HCT116 (cell line): ENCODE results near the gene TSC22D1. TPM values are rescaled to one million over a fixed set of nuclear protein-coding genes. Genes with fewer than 3 reads are reported as not detected.
"Not testable (repeated sequence)": the region's sequence is repeated elsewhere in the genome, so short reads cannot be mapped to it uniquely, and the experiment has no call there.

Source experiments
- ATAC-seq: fragments of 200-7000 bp; cut with Tn5 transposase; 2 replicates; pipeline ENCODE4 v1.9.1; 2020; ENCODE audit warnings: mild to moderate bottlenecking, moderate library complexity
- BruUV-seq: library from RNA; stranded (reverse); fragments of 400-500 nt; replicated peaks from 2 replicates; lab custom pipeline; 2021; lab: Mats Ljungman, UMichigan
- CTCF ChIA-PET: fragments of 300-600 bp; sonication (Branson Sonifier 250); formaldehyde crosslinking; loops from one replicate; lab custom pipeline; 2021; ENCODE audit warnings: antibody characterized with exemption; lab: Charles Lee
- POLR2A ChIA-PET: fragments of 300-600, 350-600 bp; sonication (Branson Sonifier 250); formaldehyde crosslinking; loops from one replicate; lab custom pipeline; 2021; ENCODE audit warnings: antibody characterized with exemption; lab: Charles Lee
- RAD21 ChIA-PET, 2 experiments: fragments of 300-600 bp; sonication (Branson Sonifier 250); formaldehyde crosslinking; loops; one replicate each; lab custom pipeline; 2023; ENCODE audit warnings: low total read pairs in 2 of 2; ENCODE audit not compliant: uncharacterized antibody in 2 of 2, unreplicated experiment in 2 of 2, low non-redundant PET in 1 of 2; lab: Charles Lee
- DNase-seq: peaks from one replicate; pipeline ENCODE4 v3.0.0-alpha.2; 2010; ENCODE audit warnings: low read depth, low spot score
- H2AFZ ChIP-seq: fragments of 200-600 bp; shearing (Covaris generic), sonication (generic); 2 replicates; pipeline ENCODE4 v1.6.1; 2017; ENCODE audit warnings: low read depth, mixed run types, mixed read lengths, antibody characterized with exemption, low read length; ENCODE audit not compliant: poor library complexity, severe bottlenecking
- H3K27ac ChIP-seq: 2 replicates; pipeline ENCODE4 v1.5.1; 2012; ENCODE audit warnings: low read depth, low read length
- H3K27me3 ChIP-seq: fragments of 200-600 bp; sonication (generic); 2 replicates; pipeline ENCODE4 v1.6.1; 2016; ENCODE audit warnings: mixed run types, low read length, mixed read lengths; ENCODE audit not compliant: insufficient read depth
- H3K36me3 ChIP-seq, 2 experiments: fragments of 200-500 bp in 1 of 2; fragments of 200-600 bp in 1 of 2; sonication (Bioruptor generic) in 1 of 2; sonication (generic) in 1 of 2; 2 replicates each; pipeline versions ENCODE4 v1.5.1 to v1.6.1; 2014 to 2016; ENCODE audit warnings: low read length in 2 of 2, inconsistent platforms in 1 of 2, mixed read lengths in 1 of 2, mixed run types in 1 of 2; ENCODE audit not compliant: insufficient read depth in 2 of 2, control insufficient read depth in 1 of 2
- H3K4me1 ChIP-seq, 2 experiments: fragments of 200-600 bp in 1 of 2; sonication (generic) in 1 of 2; 2 replicates each; pipeline versions ENCODE4 v1.5.1 to v1.6.1; 2012 to 2017; ENCODE audit warnings: low read length in 2 of 2, inconsistent platforms in 1 of 2, mild to moderate bottlenecking in 1 of 2, mixed read lengths in 1 of 2, mixed run types in 1 of 2, moderate library complexity in 1 of 2; ENCODE audit not compliant: insufficient read depth in 2 of 2, control insufficient read depth in 1 of 2
- H3K4me2 ChIP-seq: fragments of 200-600 bp; sonication (generic); 2 replicates; pipeline ENCODE4 v1.6.1; 2017; ENCODE audit warnings: mixed run types, low read length, mixed read lengths
- H3K4me3 ChIP-seq, 2 experiments: fragments of 200-600 bp in 1 of 2; sonication (generic) in 1 of 2; replicated peaks in 1 of 2; 2 replicates each; pipeline ENCODE4 v1.5.1; 2011 to 2016; ENCODE audit warnings: low read length in 2 of 2, control low read depth in 1 of 2, low read depth in 1 of 2, mild to moderate bottlenecking in 1 of 2, mixed read lengths in 1 of 2, mixed run types in 1 of 2
- H3K79me2 ChIP-seq: fragments of 200-600 bp; sonication (generic); 2 replicates; pipeline ENCODE4 v1.6.1; 2017; ENCODE audit warnings: mild to moderate bottlenecking, mixed run types, low read length, moderate library complexity, mixed read lengths; ENCODE audit not compliant: insufficient read depth
- H3K9ac ChIP-seq: fragments of 200-600 bp; sonication (generic); 2 replicates; pipeline ENCODE4 v1.6.1; 2016; ENCODE audit warnings: low read length, mixed read lengths
- H3K9me2 ChIP-seq: fragments of 200-600 bp; sonication (generic), shearing (Covaris generic); 2 replicates; pipeline ENCODE4 v1.6.1; 2017; ENCODE audit warnings: mixed run types, mild to moderate bottlenecking, moderate library complexity; ENCODE audit not compliant: insufficient read depth
- H3K9me3 ChIP-seq, 2 experiments: fragments of 200-500 bp in 1 of 2; fragments of 200-600 bp in 1 of 2; sonication (Bioruptor generic) in 1 of 2; sonication (generic) in 1 of 2; 2 replicates each; pipeline ENCODE4 v1.6.1; 2014 to 2017; ENCODE audit warnings: low read length in 2 of 2, mixed read lengths in 2 of 2, inconsistent platforms in 1 of 2, low read depth in 1 of 2, mild to moderate bottlenecking in 1 of 2, mixed run types in 1 of 2, moderate library complexity in 1 of 2; ENCODE audit not compliant: control insufficient read depth in 1 of 2, insufficient read depth in 1 of 2
- H4K20me1 ChIP-seq: fragments of 200-600 bp; sonication (generic), shearing (Covaris generic); 2 replicates; pipeline ENCODE4 v1.6.1; 2017; ENCODE audit warnings: mixed run types, mild to moderate bottlenecking, moderate library complexity; ENCODE audit not compliant: insufficient read depth
- EGR1 ChIP-seq: IDR thresholded peaks from 2 replicates; pipeline ENCODE4 v1.6.1; 2012; ENCODE audit warnings: low read depth
- REST ChIP-seq: IDR thresholded peaks from 2 replicates; pipeline ENCODE4 v1.6.1; 2012; ENCODE audit warnings: low read depth
- SRF ChIP-seq: IDR thresholded peaks from 2 replicates; pipeline ENCODE4 v1.6.1; 2012; ENCODE audit warnings: low read depth
- ZFX ChIP-seq: fragments of 450-650 bp; IDR thresholded peaks from 2 replicates; pipeline ENCODE4 v1.6.1; 2017
- intact Hi-C: fragments of 100-400 bp; cut with micrococcal nuclease; formaldehyde crosslinking; loops from 2 replicates; pipeline ENCODE4 v1.10.0; 2022
- total RNA-seq: library from RNA; stranded (reverse); gene quantifications from one replicate; pipeline ENCODE4 v1.2.1, GENCODE V29; 2021; ENCODE audit not compliant: unreplicated experiment

Gene TSC22D1
- total RNA-seq, 1 experiment from 2014 or later: 268 TPM

GRCh38 chr13:44458313-44458975, 117.7 kb downstream of the TSC22D1 start:
- ChIA-PET RAD21 (interaction anchor here (0.7 to 0.9 kb wide), 2 partner anchors 125 to 550 kb away, joined by 3 read pairs; no protein-coding TSS in a partner anchor), CTCF (no interaction called here)

GRCh38 chr13:44456212-44456611, 119.9 kb downstream of the TSC22D1 start:
- DNase-seq, H3K79me2 ChIP-seq, H3K4me3 ChIP-seq, H3K9me2 ChIP-seq, H2AFZ ChIP-seq, BruUV-seq, H3K9me3 ChIP-seq, H3K36me3 ChIP-seq, H4K20me1 ChIP-seq, H3K27ac ChIP-seq, H3K4me1 ChIP-seq, H3K27me3 ChIP-seq, H3K9ac ChIP-seq, intact Hi-C loops, RAD21 ChIA-PET, ATAC-seq, H3K4me2 ChIP-seq: not testable (repeated sequence)
- CTCF ChIA-PET: interaction anchor here (1.4 kb wide), 1 partner anchor 561 kb away, joined by 4 read pairs; no protein-coding TSS in a partner anchor
- POLR2A ChIA-PET: interaction anchor here (1.2 kb wide), 1 partner anchor 20 kb away, joined by 5 read pairs; no protein-coding TSS in a partner anchor

More at GRCh38 chr13:44458313-44458975, 117.7 kb downstream of the TSC22D1 start:
- TF ChIP-seq ZFX (no peak), EGR1 (no peak), REST (no peak), SRF (no peak)
- ATAC-seq (no peak), DNase-seq (no peak)
- Histone ChIP-seq H2AFZ (no peak overlapping the region), H3K9ac (no peak overlapping the region), H3K27ac (no peak overlapping the region), H3K9me2 (no peaks in the 10 kb centered on the region), H3K4me2 (no peak overlapping the region), H3K9me3 (no peaks in the 10 kb centered on the region), H3K36me3 (no peaks in the 10 kb centered on the region), H3K4me1 (no peaks in the 10 kb centered on the region), H3K4me3 (no peak overlapping the region), H4K20me1 (no peaks in the 10 kb centered on the region), H3K27me3 (no peaks in the 10 kb centered on the region), H3K79me2 (no peaks in the 10 kb centered on the region; the same call in 1 of the 2 replicates)
- intact Hi-C loops: no loop called here
- POLR2A ChIA-PET: no interaction called here
- BruUV-seq: no TSS peak
